Colonic mucosa (tissue), 4 donors: ENCODE measurements around the gene CANX. TPM values are rescaled to one million over a fixed set of nuclear protein-coding genes. Genes with fewer than 3 reads are reported as not detected.

ENCODE experiments used
- DNase-seq: peaks from one replicate; pipeline ENCODE4 v3.0.0-alpha.2; 2020
- H3K27ac ChIP-seq: fragments of 200-600 bp; one replicate; pipeline ENCODE4 v1.8.0; 2021
- H3K27me3 ChIP-seq: fragments of 200-600 bp; one replicate; pipeline ENCODE4 v1.8.0; 2021
- H3K36me3 ChIP-seq: fragments of 200-600 bp; one replicate; pipeline ENCODE4 v1.8.0; 2021
- H3K4me1 ChIP-seq: fragments of 200-600 bp; one replicate; pipeline ENCODE4 v1.8.0; 2021; ENCODE audit warnings: mild to moderate bottlenecking
- H3K4me3 ChIP-seq: fragments of 200-600 bp; one replicate; pipeline ENCODE4 v1.8.0; 2021
- H3K9ac ChIP-seq, 2 donors: one replicate each; pipeline ENCODE4 v1.7.0; 2013; ENCODE audit warnings: control low read depth in 2 of 2, low read depth in 2 of 2, low read length in 2 of 2
- H3K9me3 ChIP-seq: fragments of 200-600 bp; one replicate; pipeline ENCODE4 v1.8.0; 2021
- intact Hi-C: fragments of 100-400 bp; cut with DNase I; formaldehyde crosslinking; loops from one replicate; pipeline ENCODE4 v1.14.1; 2022
- total RNA-seq, 2 donors: library from RNA; stranded (reverse); fragmentation: NEBNext Ultra II Directional in 1 of 2; extraction: Animal tissue kit (Norgen Biotek cat#: 25700) in 1 of 2; gene quantifications; one replicate each; pipeline ENCODE4 v1.2.1, GENCODE V29; 2021
- TF ChIP-seq, protein P1 (sequence below): fragments of 200-600 bp; IDR thresholded peaks from one replicate; pipeline ENCODE4 v1.8.0; 2022; ENCODE audit warnings: antibody characterized with exemption, mild to moderate bottlenecking
- donor health status: healthy.
- donor health status: DM: no; HTN: no; CAD: no.
- donor health status: DM: no; HTN: no; CAD: no.

Gene CANX
- total RNA-seq, 2 donors from 2014 or later: 571 to 818 TPM

DNA sequence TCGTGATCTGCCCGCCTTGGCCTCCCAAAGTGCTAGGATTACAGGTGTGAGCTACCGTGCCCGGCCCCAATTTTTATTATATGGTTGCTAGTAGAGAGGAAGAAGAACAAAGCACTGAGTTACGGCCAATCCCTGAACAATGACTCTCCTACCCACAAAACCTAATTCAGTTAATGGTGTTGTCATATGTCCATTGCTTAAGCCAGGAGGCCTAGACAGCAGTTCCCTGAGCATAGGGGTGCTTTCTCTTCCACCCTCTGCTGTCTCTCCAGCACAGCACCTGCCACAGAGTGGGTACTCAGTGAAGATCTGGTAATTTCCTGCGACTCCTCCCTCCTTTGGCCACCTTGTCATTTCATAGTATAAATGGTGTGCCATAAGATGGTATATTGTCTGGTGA, 73.6 kb downstream of the CANX start:
- no peak for DNase-seq
- no peak overlapping the region for H3K27ac ChIP-seq
- peaks cover 16% of the 10 kb centered on the region for H3K36me3 ChIP-seq
- intact Hi-C loops: no loop called here
- H3K4me3 ChIP-seq: no peak overlapping the region
- TF ChIP-seq, protein P1, sequence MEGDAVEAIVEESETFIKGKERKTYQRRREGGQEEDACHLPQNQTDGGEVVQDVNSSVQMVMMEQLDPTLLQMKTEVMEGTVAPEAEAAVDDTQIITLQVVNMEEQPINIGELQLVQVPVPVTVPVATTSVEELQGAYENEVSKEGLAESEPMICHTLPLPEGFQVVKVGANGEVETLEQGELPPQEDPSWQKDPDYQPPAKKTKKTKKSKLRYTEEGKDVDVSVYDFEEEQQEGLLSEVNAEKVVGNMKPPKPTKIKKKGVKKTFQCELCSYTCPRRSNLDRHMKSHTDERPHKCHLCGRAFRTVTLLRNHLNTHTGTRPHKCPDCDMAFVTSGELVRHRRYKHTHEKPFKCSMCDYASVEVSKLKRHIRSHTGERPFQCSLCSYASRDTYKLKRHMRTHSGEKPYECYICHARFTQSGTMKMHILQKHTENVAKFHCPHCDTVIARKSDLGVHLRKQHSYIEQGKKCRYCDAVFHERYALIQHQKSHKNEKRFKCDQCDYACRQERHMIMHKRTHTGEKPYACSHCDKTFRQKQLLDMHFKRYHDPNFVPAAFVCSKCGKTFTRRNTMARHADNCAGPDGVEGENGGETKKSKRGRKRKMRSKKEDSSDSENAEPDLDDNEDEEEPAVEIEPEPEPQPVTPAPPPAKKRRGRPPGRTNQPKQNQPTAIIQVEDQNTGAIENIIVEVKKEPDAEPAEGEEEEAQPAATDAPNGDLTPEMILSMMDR: no peak
- H3K9ac ChIP-seq: no peak overlapping the region
- no peaks in the 10 kb centered on the region for H3K9me3 ChIP-seq
- no peaks in the 10 kb centered on the region for H3K4me1 ChIP-seq
- H3K27me3 ChIP-seq: no peaks in the 10 kb centered on the region

DNA sequence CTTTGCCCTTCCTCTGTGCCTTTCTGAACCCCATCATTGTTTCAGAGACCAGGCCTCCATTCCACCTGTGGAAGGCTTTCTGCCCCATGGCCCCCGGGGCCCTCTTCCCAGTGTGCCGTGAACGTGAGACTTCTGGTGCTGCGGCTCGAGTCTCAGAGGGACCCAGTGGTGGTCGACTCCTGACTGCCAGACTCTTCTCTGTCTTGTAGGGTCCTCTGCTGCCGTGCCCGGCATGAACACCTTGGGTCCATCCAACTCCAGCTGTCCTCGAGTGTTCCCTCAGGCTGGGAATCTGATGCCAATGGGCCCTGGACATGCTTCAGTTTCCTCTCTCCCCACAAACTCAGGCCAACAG, 74.9 kb downstream of the CANX start:
- TF ChIP-seq, protein P1: no peak
- no peak overlapping the region for H3K27ac ChIP-seq
- H3K9me3 ChIP-seq: no peaks in the 10 kb centered on the region
- DNase-seq: no peak
- no peaks in the 10 kb centered on the region for H3K4me1 ChIP-seq
- no peak overlapping the region for H3K4me3 ChIP-seq
- peaks cover 16% of the 10 kb centered on the region for H3K36me3 ChIP-seq
- H3K27me3 ChIP-seq: no peaks in the 10 kb centered on the region
- intact Hi-C loops: no loop called here
- H3K9ac ChIP-seq: no peak overlapping the region

DNA sequence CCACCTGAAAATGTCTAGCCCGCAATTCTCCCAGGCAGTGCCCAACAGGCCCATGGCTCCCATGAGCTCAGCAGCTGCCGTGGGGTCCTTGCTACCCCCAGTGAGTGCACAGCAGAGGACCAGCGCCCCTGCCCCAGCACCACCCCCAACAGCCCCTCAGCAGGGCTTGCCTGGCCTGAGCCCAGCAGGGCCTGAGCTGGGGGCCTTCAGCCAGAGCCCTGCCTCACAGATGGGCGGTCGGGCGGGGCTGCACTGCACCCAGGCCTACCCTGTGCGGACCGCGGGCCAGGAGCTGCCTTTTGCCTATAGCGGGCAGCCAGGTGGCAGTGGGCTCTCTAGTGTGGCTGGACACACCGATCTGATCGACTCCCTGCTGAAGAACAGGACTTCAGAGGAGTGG, 75.7 kb downstream of the CANX start:
- no peaks in the 10 kb centered on the region for H3K4me1 ChIP-seq

DNA sequence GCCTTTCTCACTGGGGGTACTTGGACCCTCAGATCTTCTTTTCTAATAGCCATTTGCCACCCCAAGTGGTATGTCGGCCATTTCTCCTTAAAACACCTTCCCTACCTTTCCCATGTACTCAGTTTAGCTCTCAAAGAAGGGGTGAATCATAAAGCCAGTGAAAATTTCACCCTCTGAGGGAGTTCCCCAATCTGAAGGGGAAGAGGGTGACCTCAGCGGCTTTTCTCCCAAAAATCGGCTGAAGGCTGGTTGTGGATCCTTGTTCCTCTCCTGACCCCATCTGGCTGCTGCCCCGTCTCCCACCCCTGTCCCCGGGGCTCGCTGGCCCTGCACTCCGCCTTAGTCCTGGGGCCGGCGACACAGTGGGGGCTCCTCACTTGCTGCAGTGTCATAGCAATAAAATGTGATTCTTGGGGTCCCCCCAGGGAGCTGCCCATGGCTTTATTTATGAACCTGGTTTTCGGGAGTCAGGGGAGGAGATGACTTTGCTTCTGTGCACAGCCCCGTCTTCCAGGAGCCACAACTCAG, 77.7 kb downstream of the CANX start:
- intact Hi-C loops: no loop called here
- H3K27ac ChIP-seq: no peak overlapping the region
- no peak for DNase-seq
- H3K27me3 ChIP-seq: no peaks in the 10 kb centered on the region
- no peak overlapping the region for H3K4me3 ChIP-seq
- TF ChIP-seq, protein P1: no peak
- no peak overlapping the region for H3K9ac ChIP-seq
- no peaks in the 10 kb centered on the region for H3K4me1 ChIP-seq
- H3K9me3 ChIP-seq: no peaks in the 10 kb centered on the region
- H3K36me3 ChIP-seq: peaks cover 16% of the 10 kb centered on the region

More for the DNA sequence above, 75.7 kb downstream of the CANX start:
- no peak overlapping the region for H3K27ac ChIP-seq
- no peaks in the 10 kb centered on the region for H3K9me3 ChIP-seq
- DNase-seq: no peak
- H3K27me3 ChIP-seq: no peaks in the 10 kb centered on the region
- H3K36me3 ChIP-seq: peaks cover 16% of the 10 kb centered on the region
- intact Hi-C loops: no loop called here
- H3K9ac ChIP-seq: no peak overlapping the region
- TF ChIP-seq, protein P1: no peak
- no peak overlapping the region for H3K4me3 ChIP-seq

DNA sequence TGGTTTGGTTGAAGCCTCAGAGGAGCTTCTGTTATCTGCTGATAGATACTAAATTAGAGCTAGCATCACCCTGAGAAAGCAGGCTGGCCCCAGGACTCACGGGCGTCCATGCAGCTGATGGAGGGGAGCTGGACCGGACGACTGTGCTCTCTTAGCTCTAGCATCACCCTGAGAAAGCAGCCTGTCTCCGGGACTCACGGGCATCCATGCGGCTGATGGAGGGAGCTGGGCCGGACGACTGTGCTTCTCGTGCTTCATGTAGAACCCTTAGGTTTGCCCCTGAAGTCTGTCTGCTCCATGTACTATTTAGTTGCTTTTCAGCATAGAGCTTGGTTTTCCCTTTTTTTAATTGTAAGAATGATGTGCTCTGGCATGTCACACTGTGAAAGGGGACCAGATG, 78.7 kb downstream of the CANX start:
- no peak for DNase-seq
- H3K9me3 ChIP-seq: no peaks in the 10 kb centered on the region
- no peak overlapping the region for H3K9ac ChIP-seq
- no peaks in the 10 kb centered on the region for H3K4me1 ChIP-seq
- H3K27me3 ChIP-seq: no peaks in the 10 kb centered on the region
- H3K27ac ChIP-seq: no peak overlapping the region
- H3K36me3 ChIP-seq: peaks cover 11% of the 10 kb centered on the region
- intact Hi-C loops: no loop called here
- H3K4me3 ChIP-seq: no peak overlapping the region
- TF ChIP-seq, protein P1: no peak
